Measurements from ENCODE around the gene KANK3.
"Not testable (repeated sequence)": the region's sequence is repeated elsewhere in the genome, so short reads cannot be mapped to it uniquely, and the experiment has no call there.

The KANK3 gene

GRCh38 chr19:8343483-8343844, 402 bp upstream of the KANK3 start:
- DNase-seq: no peak
- Histone ChIP-seq H3K27ac (no peak overlapping the region), H3K27me3 (replicated peaks) (no peaks in the 10 kb centered on the region), H3K4me3 (ENCODE audit: low read depth, low read length) (peak overlapping the region; percentile 34), H3K36me3 (replicated peaks) (no peaks in the 10 kb centered on the region)
- in situ Hi-C loops (cut with HindIII; ENCODE audit: low pct_ligation_motif_present, low sequenced_read_pairs): no loop called here
- no peak for TF ChIP-seq CTCF (IDR thresholded peaks at IDR 0.05; ENCODE audit: low read depth, low read length, missing control alignments)

GRCh38 chr19:8342316-8342683, 762 bp downstream of the KANK3 start:
- in situ Hi-C loops (cut with HindIII; ENCODE audit: low pct_ligation_motif_present, low sequenced_read_pairs): no loop called here
- H3K27ac ChIP-seq: no peak overlapping the region

GRCh38 chr19:8341504-8341903, 1.6 kb downstream of the KANK3 start:
- DNase-seq; H3K27me3 ChIP-seq (replicated peaks); in situ Hi-C loops (cut with HindIII; ENCODE audit: low pct_ligation_motif_present, low sequenced_read_pairs); H3K4me3 ChIP-seq (ENCODE audit: low read depth, low read length); H3K36me3 ChIP-seq (replicated peaks); H3K27ac ChIP-seq: not testable (repeated sequence)

More at GRCh38 chr19:8342316-8342683, 762 bp downstream of the KANK3 start:
- Histone ChIP-seq H3K36me3 (replicated peaks) (no peaks in the 10 kb centered on the region), H3K27me3 (replicated peaks) (no peaks in the 10 kb centered on the region), H3K4me3 (ENCODE audit: low read depth, low read length) (peak overlapping the region; percentile 3)
- no peak for TF ChIP-seq CTCF (IDR thresholded peaks at IDR 0.05; ENCODE audit: low read depth, low read length, missing control alignments)
- no peak for DNase-seq

GRCh38 chr19:8340341-8341096, 2.5 kb downstream of the KANK3 start:
- Histone ChIP-seq H3K4me3 (ENCODE audit: low read depth, low read length) (no peak overlapping the region), H3K36me3 (replicated peaks) (no peaks in the 10 kb centered on the region), H3K27me3 (replicated peaks) (no peaks in the 10 kb centered on the region), H3K27ac (no peak overlapping the region)
- no peak for DNase-seq
- peak; percentile 44 for TF ChIP-seq CTCF (IDR thresholded peaks at IDR 0.05; ENCODE audit: low read depth, low read length, missing control alignments)
- in situ Hi-C loops (cut with HindIII; ENCODE audit: low pct_ligation_motif_present, low sequenced_read_pairs): no loop called here

- Histone ChIP-seq H3K27ac (no peak overlapping the region), H3K4me3 (ENCODE audit: low read depth, low read length) (no peak overlapping the region), H3K36me3 (replicated peaks) (no peaks in the 10 kb centered on the region), H3K27me3 (replicated peaks) (peaks cover 8% of the 10 kb centered on the region)
- TF ChIP-seq CTCF (IDR thresholded peaks at IDR 0.05; ENCODE audit: low read depth, low read length, missing control alignments): no peak
- in situ Hi-C loops (cut with HindIII; ENCODE audit: low pct_ligation_motif_present, low sequenced_read_pairs): no loop called here
- no peak for DNase-seq
Observed at GRCh38 chr19:8338835-8339234, 4.2 kb downstream of the KANK3 start.

GRCh38 chr19:8337728-8338127, 5.3 kb downstream of the KANK3 start:
- in situ Hi-C loops (cut with HindIII; ENCODE audit: low pct_ligation_motif_present, low sequenced_read_pairs): no loop called here
- Histone ChIP-seq H3K36me3 (replicated peaks) (no peaks in the 10 kb centered on the region), H3K4me3 (ENCODE audit: low read depth, low read length) (no peak overlapping the region), H3K27ac (no peak overlapping the region), H3K27me3 (replicated peaks) (peaks cover 8% of the 10 kb centered on the region)
- no peak for DNase-seq
- no peak for TF ChIP-seq CTCF (IDR thresholded peaks at IDR 0.05; ENCODE audit: low read depth, low read length, missing control alignments)
